SKM-1 treated with dmso at 0.1 percent for 144 hours (cell line): ENCODE data around the gene C1orf167.
A peak's percentile ranks its signal among the peaks of the same experiment; 100 is the strongest.

Source experiments
- DNase-seq: peaks from one replicate; lab custom pipeline; 2025; ENCODE audit not compliant: unreplicated experiment; lab: John Stamatoyannopoulos, UW

The C1orf167 gene, protein sequence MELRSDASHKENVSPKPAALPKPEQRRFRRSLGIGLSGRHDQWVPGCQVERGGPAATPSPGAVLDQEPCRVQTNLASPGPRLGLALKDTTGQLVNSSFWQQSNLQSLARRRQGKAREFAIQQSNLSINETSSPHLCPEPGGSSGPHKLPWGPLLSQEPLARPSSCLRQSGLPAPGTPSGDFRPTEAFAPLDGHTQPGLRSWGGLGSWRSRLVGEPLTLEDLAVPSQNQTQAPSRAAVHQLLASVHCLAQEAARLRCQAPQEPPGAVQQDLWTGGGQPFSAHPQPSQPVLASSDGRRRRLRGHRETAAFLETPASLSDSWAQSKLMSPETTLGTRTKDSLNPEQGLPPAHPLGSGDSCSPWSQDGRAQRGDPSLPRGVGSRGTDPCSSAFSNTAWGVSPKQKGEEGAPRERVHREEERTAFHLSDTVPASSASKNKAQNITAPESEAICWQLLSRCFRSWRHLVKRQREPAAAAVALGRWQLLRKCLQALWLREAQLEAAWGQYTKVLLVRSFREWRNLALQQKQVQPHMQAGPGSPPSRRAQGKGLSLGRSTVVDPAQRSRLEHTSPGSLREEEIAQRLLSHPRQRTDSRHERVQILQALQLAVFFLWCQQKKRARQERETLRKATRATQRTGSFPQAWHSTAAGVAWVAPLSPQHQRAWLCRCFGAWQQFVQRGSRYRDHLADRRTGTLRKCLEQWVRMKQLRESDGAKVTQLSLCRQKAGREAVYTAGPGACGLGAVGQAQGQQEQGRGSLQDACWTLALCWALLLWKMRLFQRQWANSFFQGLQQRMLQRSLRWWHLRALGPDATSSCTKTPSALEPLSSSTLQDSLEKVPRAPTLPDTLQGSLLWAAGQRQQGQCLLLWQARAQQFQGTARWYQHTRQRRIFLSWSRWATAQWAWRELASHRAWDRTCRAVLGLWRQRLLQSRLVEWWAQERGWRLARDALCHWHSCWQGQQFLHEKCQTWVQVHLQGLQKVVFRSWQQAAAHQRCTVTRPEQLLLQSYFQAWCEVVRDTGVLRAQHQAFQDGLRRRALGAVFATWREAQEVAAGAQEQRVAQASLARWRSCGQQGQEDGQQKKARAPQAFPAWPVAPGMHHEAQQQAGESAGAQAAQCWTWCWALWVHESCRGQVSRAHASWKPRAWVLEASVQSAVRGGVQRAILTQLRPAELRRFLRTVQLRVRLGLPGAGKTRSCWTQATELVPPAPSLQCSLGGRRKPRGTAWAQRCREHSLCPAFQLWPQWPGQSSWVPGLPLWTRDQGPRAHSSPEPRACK (N-terminal part only)

DNA sequence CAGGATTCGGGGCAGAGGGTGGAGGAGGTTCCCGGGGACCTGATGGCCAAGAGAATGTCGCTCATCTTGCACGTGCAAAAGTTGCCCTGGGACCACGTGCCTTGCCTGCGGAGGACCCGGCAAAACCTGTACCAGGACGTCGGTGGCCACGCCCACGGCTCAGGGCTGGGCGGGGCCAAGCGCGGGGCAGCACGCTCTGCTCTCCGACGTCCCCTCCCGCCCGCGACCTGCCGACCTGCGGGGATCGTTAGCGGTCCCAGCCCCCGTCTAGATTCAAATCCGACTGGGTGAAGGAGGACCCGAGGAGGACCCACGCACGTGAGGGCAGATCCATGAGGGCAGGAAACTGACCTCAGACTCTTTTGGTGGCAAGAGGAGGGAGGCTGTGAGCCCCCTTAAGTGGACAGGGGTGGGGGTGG lies at the start of gene C1orf167:
TSS of gene C1orf167 (plus strand) at position 206 of the 419 bp plus-strand sequence. CDS start 2,208 bp downstream, outside the sequence.
- DNase-seq, result no peak

DNA sequence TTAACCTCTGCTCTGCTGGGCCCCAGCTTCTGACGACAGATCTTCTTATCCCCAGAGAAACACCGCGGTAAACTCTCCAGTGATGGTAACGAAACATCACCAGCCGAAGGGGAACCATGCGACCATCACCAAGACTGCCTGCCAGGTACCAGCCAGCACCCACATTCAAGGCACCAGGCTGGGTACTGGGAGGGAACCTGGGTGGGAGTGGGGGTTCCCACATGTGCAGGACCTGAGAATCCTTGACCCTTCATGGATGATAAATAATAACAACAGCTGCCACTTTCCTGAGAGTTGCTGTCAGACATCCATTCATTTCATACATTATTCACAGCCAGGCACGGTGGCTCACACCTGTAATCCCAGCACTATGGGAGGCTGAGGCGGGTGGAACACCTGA lies 49.7 kb upstream of the C1orf167 start:
- DNase-seq, result no peak

GRCh38 chr1:11713095-11713494 lies 48.9 kb upstream of the C1orf167 start:
- no peak for DNase-seq

- DNase-seq, result no peak
These were observed 47.0 kb upstream of the C1orf167 start for GRCh38 chr1:11714831-11715575.

- DNase-seq, result peak; percentile 87
These were observed 42.5 kb upstream of the C1orf167 start for GRCh38 chr1:11719313-11720032.

DNA sequence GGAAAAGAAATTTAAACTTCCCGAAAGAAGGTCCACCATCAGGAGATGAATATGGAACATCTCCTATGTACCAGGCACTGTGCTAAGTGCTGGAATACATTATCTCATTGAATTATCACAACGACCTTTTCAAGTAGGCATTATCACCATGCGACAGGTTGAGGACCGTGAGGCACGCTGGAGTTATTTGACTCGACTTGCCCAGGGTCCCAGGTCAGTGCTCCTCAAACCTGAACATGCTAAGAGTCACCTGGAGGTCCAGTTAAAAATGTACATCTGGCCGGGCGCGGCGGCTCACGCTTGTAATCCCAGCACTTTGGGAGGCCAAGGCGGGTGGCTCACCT lies 42.0 kb upstream of the C1orf167 start:
- no peak for DNase-seq

GRCh38 chr1:11720525-11720924 lies 41.5 kb upstream of the C1orf167 start:
- DNase-seq, result no peak

DNA sequence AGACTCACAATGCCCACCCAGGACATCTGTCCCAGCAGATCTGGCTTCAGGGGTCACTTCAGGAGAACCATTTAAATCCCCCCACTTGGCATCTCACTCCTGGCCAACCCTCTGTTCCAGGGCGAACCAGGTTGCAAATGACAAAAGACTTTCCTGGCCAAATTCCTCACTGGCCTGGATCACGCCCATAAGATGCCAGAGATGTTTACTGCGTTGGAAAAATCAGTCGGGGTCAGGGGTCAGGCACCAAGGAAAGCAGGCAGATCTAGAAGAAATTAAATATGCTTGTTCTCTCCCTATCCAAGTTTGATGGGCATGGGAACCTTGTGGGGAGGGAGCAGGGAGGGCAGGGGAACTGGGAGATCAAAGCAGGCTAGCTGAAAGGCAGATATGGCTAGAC lies 40.7 kb upstream of the C1orf167 start:
- no peak for DNase-seq

DNA sequence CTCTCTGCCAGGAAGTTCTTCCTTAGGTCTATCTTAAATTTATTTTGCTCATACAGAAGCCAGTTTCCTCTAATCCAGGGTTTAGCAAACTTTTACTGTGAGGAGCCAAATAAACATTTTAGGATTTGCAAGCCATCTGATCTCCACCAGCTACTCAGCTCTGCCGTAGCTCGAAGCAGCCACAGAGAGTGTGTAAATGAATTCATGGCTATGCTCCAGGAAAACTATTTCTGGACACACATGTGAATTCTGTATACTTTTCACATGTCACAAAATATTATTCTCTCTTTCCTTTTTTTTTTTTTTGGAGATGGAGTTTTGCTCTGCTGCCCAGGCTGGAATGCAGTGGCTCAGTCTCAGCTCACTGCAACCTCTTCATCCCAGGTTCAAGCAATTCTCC lies 39.5 kb upstream of the C1orf167 start:
- no peak for DNase-seq

DNA sequence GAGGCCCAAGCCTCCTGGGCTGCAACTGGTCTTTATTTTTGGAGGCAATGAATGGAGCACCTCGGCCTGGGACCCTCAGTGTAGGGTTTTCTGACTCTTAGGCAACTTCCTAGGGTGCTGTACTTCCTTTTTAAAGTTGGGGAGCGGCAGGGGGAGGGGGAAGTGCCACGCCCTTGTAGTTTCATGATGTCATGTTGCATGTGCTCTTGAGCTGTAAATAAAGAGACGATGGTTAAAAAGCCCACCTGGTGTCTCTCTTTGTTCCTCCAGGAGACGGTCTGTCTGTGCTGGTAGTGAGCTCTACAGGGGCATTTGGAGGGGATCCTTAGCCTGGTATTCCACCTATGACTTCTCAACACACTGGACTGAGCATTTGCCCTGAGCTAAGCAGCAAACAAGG lies 36.4 kb upstream of the C1orf167 start:
- peak; percentile 17 for DNase-seq

GRCh38 chr1:11727119-11727518 lies 34.9 kb upstream of the C1orf167 start:
- no peak for DNase-seq

DNA sequence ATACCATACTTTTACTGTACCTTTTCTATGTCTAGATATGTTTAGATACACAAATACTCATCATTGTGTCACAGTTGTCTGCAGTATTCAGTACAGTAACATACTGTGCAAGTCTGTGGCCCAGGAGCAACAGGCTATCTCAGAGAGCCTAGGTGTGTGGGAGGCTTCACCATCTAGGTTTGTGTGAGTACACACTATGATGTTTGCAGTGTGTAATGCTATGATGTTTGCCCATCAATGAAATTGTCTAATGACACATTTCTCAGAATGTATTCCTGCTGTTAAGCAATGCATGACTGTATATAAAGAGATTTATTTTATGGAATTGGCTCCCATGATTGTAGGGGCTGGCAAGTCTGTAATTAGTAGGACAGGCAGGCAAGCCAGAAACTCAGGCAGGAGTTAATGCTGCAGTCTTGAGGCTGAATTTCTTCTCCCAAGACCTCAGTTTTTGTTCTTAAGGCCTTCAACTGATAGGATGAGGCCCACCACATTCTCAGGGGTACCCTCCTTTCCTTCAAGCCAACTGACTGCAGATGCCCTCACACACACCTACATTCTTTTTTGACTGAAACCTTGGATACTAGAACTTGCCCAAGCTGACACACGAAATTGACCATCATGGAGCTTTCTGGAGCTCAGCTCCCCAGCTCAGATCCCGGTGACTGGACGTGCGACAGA lies 33.7 kb upstream of the C1orf167 start:
- no peak for DNase-seq

GRCh38 chr1:11729155-11729497 lies 32.9 kb upstream of the C1orf167 start:
- no peak for DNase-seq

GRCh38 chr1:11729498-11730428 lies 32.2 kb upstream of the C1orf167 start:
- peak; percentile 24 for DNase-seq

DNA sequence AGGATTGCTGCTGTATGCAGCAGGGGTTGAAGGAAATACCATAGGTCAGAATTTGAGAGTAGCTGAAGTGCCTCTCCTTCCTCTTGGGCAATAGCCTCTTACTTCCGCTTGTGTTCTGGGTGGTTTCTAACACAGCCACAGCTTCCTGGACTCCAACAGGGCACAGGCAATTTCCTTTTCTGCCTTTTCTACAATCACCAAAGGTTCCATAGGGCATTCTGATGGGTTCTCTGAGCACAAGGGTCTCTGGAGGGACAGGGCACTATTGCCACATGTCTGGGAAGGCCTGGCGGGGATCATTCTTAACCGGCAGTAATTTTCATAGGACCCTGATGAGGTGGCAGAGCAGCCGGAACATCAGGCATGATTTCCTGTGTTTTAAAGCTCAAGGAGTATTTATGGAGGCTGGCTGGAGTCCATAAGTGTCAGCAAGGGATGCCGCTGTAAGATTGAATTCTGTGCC lies 31.5 kb upstream of the C1orf167 start:
- DNase-seq, result peak; percentile 96

DNA sequence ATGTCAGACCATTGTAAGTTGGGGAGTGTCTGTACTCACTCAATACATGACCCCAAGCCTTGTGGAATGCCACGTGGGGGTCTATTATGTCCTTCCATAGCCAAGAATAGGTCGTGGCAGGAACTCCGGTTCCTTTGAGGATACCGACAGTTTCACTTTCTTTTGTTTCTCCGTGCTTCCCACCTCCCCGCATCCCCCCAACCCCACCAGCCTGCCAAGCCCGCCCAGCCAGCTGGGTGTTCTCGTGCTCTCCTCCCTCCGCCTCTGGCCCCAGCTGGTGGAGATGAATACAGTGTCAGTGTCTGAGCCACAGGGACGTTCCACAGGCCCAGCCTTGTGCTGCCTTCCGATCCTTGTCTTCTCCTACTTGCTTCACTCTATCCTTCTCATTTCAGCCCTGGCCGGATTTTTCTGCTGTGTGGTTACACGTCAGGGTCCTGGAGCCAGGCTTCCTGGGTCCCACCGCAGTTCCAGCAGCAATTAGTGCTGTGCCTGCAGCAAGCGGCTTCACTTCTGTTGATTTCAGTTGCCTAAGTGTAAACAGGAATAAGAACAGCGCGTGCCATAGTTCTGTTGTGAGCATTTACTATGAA lies 30.2 kb upstream of the C1orf167 start:
- no peak for DNase-seq

GRCh38 chr1:11733306-11733705 lies 28.7 kb upstream of the C1orf167 start:
- DNase-seq, result no peak

DNA sequence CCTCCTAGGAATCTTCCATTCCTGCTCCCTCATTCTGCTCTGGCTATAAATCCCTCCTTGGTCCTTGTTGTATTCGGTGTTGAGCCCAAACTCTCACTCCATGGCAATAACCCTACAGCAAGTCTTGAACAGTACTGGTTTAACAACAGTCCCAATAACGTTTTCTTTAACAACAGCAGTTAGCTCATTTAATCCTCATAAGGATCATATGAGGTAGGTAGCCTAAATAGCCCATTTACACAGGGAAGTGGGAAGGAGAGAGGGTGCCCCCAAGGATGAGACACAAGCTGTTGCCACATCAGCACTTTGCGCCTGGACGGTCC lies 26.5 kb upstream of the C1orf167 start:
- no peak for DNase-seq
